ENCODE measurements around the gene TRPT1.

The TRPT1 gene

GRCh38 chr11:64178203-64178602 lies 47.8 kb downstream of the TRPT1 start:
- no peak for DNase-seq (ENCODE audit: low read depth)

- DNase-seq (ENCODE audit: low read depth) = no peak
Measured at GRCh38 chr11:64176751-64177150, 49.2 kb downstream of the TRPT1 start.
